GM23338 (cell line): ENCODE measurements around the gene TPI1. TPM values are rescaled to one million over a fixed set of nuclear protein-coding genes. Genes with fewer than 3 reads are reported as not detected.

Experiments used
- ATAC-seq: fragments of 200-7000 bp; cut with Tn5 transposase; 3 replicates; pipeline ENCODE4 v1.9.1; 2020
- DNase-seq: peaks from one replicate; pipeline ENCODE4 v3.0.0-alpha.2; 2015; ENCODE audit warnings: low spot score
- H2AFZ ChIP-seq: fragments of 200-600 bp; sonication (generic); 2 replicates; pipeline ENCODE4 v1.8.0; 2016; ENCODE audit warnings: antibody characterized with exemption, mild to moderate bottlenecking, moderate library complexity
- H3F3A ChIP-seq: fragments of 200-600 bp; sonication (generic); replicated peaks from 2 replicates; pipeline ENCODE4 v1.8.0; 2017; ENCODE audit warnings: antibody characterized with exemption, mixed run types, low read depth
- H3K27ac ChIP-seq: fragments of 200-600 bp; sonication (generic); 2 replicates; pipeline ENCODE4 v1.6.1; 2016; ENCODE audit warnings: low read depth
- H3K27me3 ChIP-seq: fragments of 200-600 bp; sonication (generic); 2 replicates; pipeline ENCODE4 v1.8.0; 2016; ENCODE audit warnings: mild to moderate bottlenecking, mixed run types, moderate library complexity; ENCODE audit not compliant: insufficient read depth
- H3K36me3 ChIP-seq: fragments of 200-600 bp; sonication (generic); 2 replicates; pipeline ENCODE4 v1.8.0; 2016; ENCODE audit warnings: mild to moderate bottlenecking; ENCODE audit not compliant: insufficient read depth
- H3K4me1 ChIP-seq: fragments of 200-600 bp; sonication (generic); 2 replicates; pipeline ENCODE4 v1.8.0; 2016; ENCODE audit warnings: mild to moderate bottlenecking, moderate library complexity; ENCODE audit not compliant: insufficient read depth
- H3K4me2 ChIP-seq: fragments of 200-600 bp; sonication (generic); 2 replicates; pipeline ENCODE4 v1.7.1; 2017; ENCODE audit warnings: mixed run types
- H3K4me3 ChIP-seq: fragments of 200-600 bp; sonication (generic); 2 replicates; pipeline ENCODE4 v1.6.1; 2016; ENCODE audit warnings: mixed run types
- H3K79me2 ChIP-seq: fragments of 200-600 bp; sonication (generic); replicated peaks from 2 replicates; pipeline ENCODE4 v1.8.0; 2017; ENCODE audit warnings: mild to moderate bottlenecking; ENCODE audit not compliant: insufficient read depth
- H3K9me2 ChIP-seq: fragments of 200-600 bp; sonication (generic); 2 replicates; pipeline ENCODE4 v1.8.0; 2017; ENCODE audit not compliant: insufficient read depth
- H4K20me1 ChIP-seq: fragments of 200-600 bp; sonication (generic); replicated peaks from 2 replicates; pipeline ENCODE4 v1.8.0; 2017; ENCODE audit warnings: mild to moderate bottlenecking; ENCODE audit not compliant: insufficient read depth
- H3K27ac Mint-ChIP-seq: 2 replicates; pipeline ENCODE4 v1.8.0; 2020; ENCODE audit warnings: inconsistent platforms, mild to moderate bottlenecking, moderate library complexity, mixed read lengths
- H3K27me3 Mint-ChIP-seq: 3 replicates; pipeline ENCODE4 v1.8.0; 2022; ENCODE audit warnings: low read depth, mild to moderate bottlenecking, moderate library complexity, mixed read lengths, inconsistent platforms; ENCODE audit not compliant: insufficient read depth, poor library complexity
- H3K36me3 Mint-ChIP-seq: 3 replicates; pipeline ENCODE4 v1.8.0; 2021; ENCODE audit warnings: low read depth, mild to moderate bottlenecking, inconsistent platforms, moderate library complexity, mixed read lengths
- H3K4me1 Mint-ChIP-seq: 3 replicates; pipeline ENCODE4 v1.8.0; 2020; ENCODE audit warnings: mild to moderate bottlenecking, inconsistent platforms, mixed read lengths
- H3K4me3 Mint-ChIP-seq: 3 replicates; pipeline ENCODE4 v1.8.0; 2021; ENCODE audit warnings: moderate library complexity, mild to moderate bottlenecking, inconsistent platforms, mixed read lengths
- H3K9me3 Mint-ChIP-seq: 3 replicates; pipeline ENCODE4 v1.8.0; 2020; ENCODE audit warnings: moderate library complexity, mild to moderate bottlenecking, inconsistent platforms, mixed read lengths
- CREB1 ChIP-seq: fragments of 250-450 bp; sonication (Bioruptor Pico); IDR thresholded peaks from 2 replicates; pipeline ENCODE4 v1.5.0; 2020; ENCODE audit warnings: low read depth, mild to moderate bottlenecking, moderate library complexity
- CTCF ChIP-seq, 2 experiments: fragments of 200-600 bp in 1 of 2; sonication (generic) in 1 of 2; conservative IDR thresholded peaks; 2 replicates each; pipeline versions ENCODE4 v1.5.1 to v1.6.1; 2016 to 2017; ENCODE audit warnings: antibody characterized with exemption in 2 of 2, low read depth in 2 of 2, mild to moderate bottlenecking in 2 of 2, moderate library complexity in 1 of 2
- ETS1 ChIP-seq: IDR thresholded peaks from 2 replicates; pipeline ENCODE4 v1.6.1; 2016; ENCODE audit warnings: antibody characterized with exemption
- EZH2 ChIP-seq: fragments of 200-600 bp; sonication (generic); IDR thresholded peaks from one replicate; pipeline ENCODE4 v1.8.0; 2017; ENCODE audit warnings: antibody characterized with exemption, mild to moderate bottlenecking, low read depth; ENCODE audit not compliant: unreplicated experiment
- EZH2phosphoT487 ChIP-seq: fragments of 200-600 bp; sonication (generic); IDR thresholded peaks from one replicate; pipeline ENCODE4 v1.8.1; 2018; ENCODE audit warnings: antibody characterized with exemption; ENCODE audit not compliant: unreplicated experiment
- JUNB ChIP-seq: IDR thresholded peaks from one replicate; pipeline ENCODE4 v1.6.1; 2016; ENCODE audit warnings: antibody characterized with exemption; ENCODE audit not compliant: unreplicated experiment
- ZNF331 ChIP-seq: fragments of 250-450 bp; sonication (Bioruptor Pico); IDR thresholded peaks from 2 replicates; pipeline ENCODE4 v1.5.0; 2020; ENCODE audit warnings: low read depth, mild to moderate bottlenecking, moderate library complexity
- ZNF462 ChIP-seq: fragments of 250-450 bp; sonication (Bioruptor Pico); IDR thresholded peaks from 2 replicates; pipeline ENCODE4 v1.5.0; 2020; ENCODE audit warnings: mild to moderate bottlenecking, moderate library complexity
- polyA plus RNA-seq: library from polyadenylated mRNA; unstranded; fragments of >200 nt; fragmentation: Nextera tagmentation; extraction: Ambion mirVana; gene quantifications from 2 replicates; pipeline ENCODE4 v1.2.1, GENCODE V29; 2016
- total RNA-seq: library from RNA; depleted of rRNA; stranded (reverse); fragments of >200 nt; shearing (Covaris generic); gene quantifications from 2 replicates; pipeline ENCODE4 v1.2.3, GENCODE V29; 2014

TPI1 gene
- total and polyA plus RNA-seq, 2 experiments from 2014 or later, result 737 to 822 TPM

GRCh38 chr12:6868211-6869048 is 1.1 kb downstream of the TPI1 start:
- Histone ChIP-seq H3K27me3 (no peaks in the 10 kb centered on the region), H3K9me2 (no peaks in the 10 kb centered on the region), H3K4me1 (peaks cover 50% of the 10 kb centered on the region), H3K79me2 (peaks cover 26% of the 10 kb centered on the region), H4K20me1 (peaks cover 32% of the 10 kb centered on the region), H3F3A (peaks cover 61% of the 10 kb centered on the region), H3K4me3 (peak overlapping the region; percentile 97), H3K36me3 (peaks cover 14% of the 10 kb centered on the region; the same call in 1 of the 2 replicates), H3K4me2 (peak overlapping the region; percentile 100), H3K27ac (peak overlapping the region; percentile 85), H2AFZ (no peak overlapping the region)
- H3K4me3 Mint-ChIP-seq, result peak overlapping the region; percentile 94
- TF ChIP-seq CTCF (conservative IDR thresholded peaks at IDR 0.05; ENCODE audit: low read depth in 2 of 2) (peak; percentile 19 to 46; a peak in 1 of 4 replicates), EZH2phosphoT487 (no peak)
- ATAC-seq (no peak), DNase-seq (no peak)
- H3K9me3 Mint-ChIP-seq, result no peaks in the 10 kb centered on the region; the same call in 1 of the 3 replicates
- H3K27me3 Mint-ChIP-seq, result peaks cover 52% of the 10 kb centered on the region
- peak overlapping the region; percentile 94 for H3K27ac Mint-ChIP-seq
- H3K36me3 Mint-ChIP-seq, result peaks cover 70% of the 10 kb centered on the region
- H3K4me1 Mint-ChIP-seq, result peaks cover 54% of the 10 kb centered on the region

- peak; percentile 1 for ATAC-seq
- Histone ChIP-seq H3K4me1 (peaks cover 56% of the 10 kb centered on the region), H3K27me3 (no peaks in the 10 kb centered on the region), H3K36me3 (peaks cover 14% of the 10 kb centered on the region; the same call in 1 of the 2 replicates), H3K79me2 (peaks cover 28% of the 10 kb centered on the region), H3K9me2 (no peaks in the 10 kb centered on the region), H2AFZ (no peak overlapping the region), H4K20me1 (peaks cover 32% of the 10 kb centered on the region), H3K4me2 (peak overlapping the region; percentile 100), H3K4me3 (peak overlapping the region; percentile 97), H3F3A (peaks cover 68% of the 10 kb centered on the region), H3K27ac (peak overlapping the region; percentile 85)
- peaks cover 54% of the 10 kb centered on the region for H3K27me3 Mint-ChIP-seq
- no peaks in the 10 kb centered on the region; the same call in 1 of the 3 replicates for H3K9me3 Mint-ChIP-seq
- H3K4me3 Mint-ChIP-seq, result peak overlapping the region; percentile 94
- peak overlapping the region; percentile 94 for H3K27ac Mint-ChIP-seq
- peaks cover 61% of the 10 kb centered on the region for H3K36me3 Mint-ChIP-seq
- DNase-seq, result peak; percentile 96
- peaks cover 57% of the 10 kb centered on the region for H3K4me1 Mint-ChIP-seq
- TF ChIP-seq ETS1 (no peak; the same call in 1 of the 2 replicates), ZNF462 (peak; percentile 58; the same call in 1 of the 2 replicates), ZNF331 (CRISPR knock-in tag) (no peak), JUNB (no peak), EZH2phosphoT487 (no peak), CREB1 (no peak), EZH2 (no peak)
Measured at GRCh38 chr12:6869049-6870021, 2.0 kb downstream of the TPI1 start.
